ENCODE results near the gene ZPBP2. TPM values are rescaled to one million over a fixed set of nuclear protein-coding genes. Genes with fewer than 3 reads are reported as not detected.

ZPBP2 gene
- total and polyA plus RNA-seq, 2 of the 13 experiments (the other 11 are each of a cell fraction or from before 2014, with no cell fraction given): not detected

GRCh38 chr17:39828443-39828842 lies 39.6 kb upstream of the ZPBP2 start (continued):
- TF ChIP-seq, protein P1, sequence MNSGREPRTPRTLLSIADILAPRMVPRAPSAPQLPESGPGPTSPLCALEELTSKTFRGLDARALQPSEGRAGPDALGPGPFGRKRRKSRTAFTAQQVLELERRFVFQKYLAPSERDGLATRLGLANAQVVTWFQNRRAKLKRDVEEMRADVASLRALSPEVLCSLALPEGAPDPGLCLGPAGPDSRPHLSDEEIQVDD (CRISPR knock-in tag; IDR thresholded peaks at IDR 0.05; ENCODE audit: borderline replicate concordance): no peak
- no peak for TF ChIP-seq GABPB1 (CRISPR knock-in tag; IDR thresholded peaks at IDR 0.05)
- TF ChIP-seq ZNF678 (CRISPR knock-in tag; IDR thresholded peaks at IDR 0.05): no peak
- TF ChIP-seq JUND (CRISPR knock-in tag; IDR thresholded peaks at IDR 0.05): peak; percentile 75
- no peak for TF ChIP-seq LCORL (IDR thresholded peaks at IDR 0.05)
- TF ChIP-seq LCORL (CRISPR knock-in tag; IDR thresholded peaks at IDR 0.05): peak; percentile 36; the same call in 1 of the 2 replicates
- no peak for TF ChIP-seq ZNF761 (CRISPR knock-in tag; conservative IDR thresholded peaks at IDR 0.05)
- TF ChIP-seq ZNF614 (CRISPR knock-in tag; IDR thresholded peaks at IDR 0.05; ENCODE audit: borderline replicate concordance): no peak
- TF ChIP-seq, protein P2, sequence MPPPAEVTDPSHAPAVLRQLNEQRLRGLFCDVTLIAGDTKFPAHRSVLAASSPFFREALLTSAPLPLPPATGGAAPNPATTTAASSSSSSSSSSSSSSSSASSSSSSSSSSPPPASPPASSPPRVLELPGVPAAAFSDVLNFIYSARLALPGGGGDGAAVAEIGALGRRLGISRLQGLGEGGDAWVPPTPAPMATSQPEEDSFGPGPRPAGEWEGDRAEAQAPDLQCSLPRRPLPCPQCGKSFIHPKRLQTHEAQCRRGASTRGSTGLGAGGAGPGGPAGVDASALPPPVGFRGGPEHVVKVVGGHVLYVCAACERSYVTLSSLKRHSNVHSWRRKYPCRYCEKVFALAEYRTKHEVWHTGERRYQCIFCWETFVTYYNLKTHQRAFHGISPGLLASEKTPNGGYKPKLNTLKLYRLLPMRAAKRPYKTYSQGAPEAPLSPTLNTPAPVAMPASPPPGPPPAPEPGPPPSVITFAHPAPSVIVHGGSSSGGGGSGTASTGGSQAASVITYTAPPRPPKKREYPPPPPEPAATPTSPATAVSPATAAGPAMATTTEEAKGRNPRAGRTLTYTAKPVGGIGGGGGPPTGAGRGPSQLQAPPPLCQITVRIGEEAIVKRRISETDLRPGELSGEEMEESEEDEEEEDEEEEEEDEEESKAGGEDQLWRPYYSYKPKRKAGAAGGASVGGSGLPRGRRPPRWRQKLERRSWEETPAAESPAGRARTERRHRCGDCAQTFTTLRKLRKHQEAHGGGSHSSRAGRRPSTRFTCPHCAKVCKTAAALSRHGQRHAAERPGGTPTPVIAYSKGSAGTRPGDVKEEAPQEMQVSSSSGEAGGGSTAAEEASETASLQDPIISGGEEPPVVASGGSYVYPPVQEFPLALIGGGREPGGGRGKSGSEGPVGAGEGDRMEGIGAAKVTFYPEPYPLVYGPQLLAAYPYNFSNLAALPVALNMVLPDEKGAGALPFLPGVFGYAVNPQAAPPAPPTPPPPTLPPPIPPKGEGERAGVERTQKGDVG (CRISPR knock-in tag; IDR thresholded peaks at IDR 0.05; ENCODE audit: borderline replicate concordance): no peak
- peak; percentile 51; the same call in 1 of the 2 replicates for TF ChIP-seq JUNB (CRISPR knock-in tag; IDR thresholded peaks at IDR 0.05; ENCODE audit: borderline replicate concordance)
- TF ChIP-seq ZNF878 (CRISPR knock-in tag; IDR thresholded peaks at IDR 0.05): 0 out of 2 replicates have a peak, but pooled peaks have one; percentile 31
- TF ChIP-seq SMARCE1 (IDR thresholded peaks at IDR 0.05; ENCODE audit: borderline replicate concordance): no peak
- no peak for TF ChIP-seq PAF1 (CRISPR knock-in tag; IDR thresholded peaks at IDR 0.05)
- TF ChIP-seq ZNF747 (CRISPR knock-in tag; IDR thresholded peaks at IDR 0.05; ENCODE audit: borderline replicate concordance): no peak
- TF ChIP-seq TBL1XR1 (IDR thresholded peaks at IDR 0.05; ENCODE audit: borderline replicate concordance, low read length, partially characterized antibody): no peak
- TF ChIP-seq TAF1 (CRISPR knock-in tag; IDR thresholded peaks at IDR 0.05): no peak
- TF ChIP-seq POLR2A (IDR thresholded peaks at IDR 0.05; ENCODE audit: insufficient read depth in 1 of 2, low read depth in 2 of 2, low read length in 2 of 2): no peak
- TF ChIP-seq SAP130 (CRISPR knock-in tag; IDR thresholded peaks at IDR 0.05; ENCODE audit: low read depth): peak; percentile 28; the same call in 1 of the 2 replicates
- no peak for TF ChIP-seq ZFP36 (IDR thresholded peaks at IDR 0.05; ENCODE audit: borderline replicate concordance, low read depth, low read length, partially characterized antibody)
- no peak for TF ChIP-seq ZNF251 (CRISPR knock-in tag; IDR thresholded peaks at IDR 0.05)
- no peak for TF ChIP-seq IRX3 (CRISPR knock-in tag; IDR thresholded peaks at IDR 0.05; ENCODE audit: borderline replicate concordance, low read depth)
- TF ChIP-seq ZNF431 (CRISPR knock-in tag; IDR thresholded peaks at IDR 0.05; ENCODE audit: borderline replicate concordance, low read depth): no peak
- TF ChIP-seq ZNF17 (CRISPR knock-in tag; IDR thresholded peaks at IDR 0.05): no peak
- no peak; the same call in none of the 2 replicates for TF ChIP-seq RARA (CRISPR knock-in tag; IDR thresholded peaks at IDR 0.05)
- TF ChIP-seq, protein P3, sequence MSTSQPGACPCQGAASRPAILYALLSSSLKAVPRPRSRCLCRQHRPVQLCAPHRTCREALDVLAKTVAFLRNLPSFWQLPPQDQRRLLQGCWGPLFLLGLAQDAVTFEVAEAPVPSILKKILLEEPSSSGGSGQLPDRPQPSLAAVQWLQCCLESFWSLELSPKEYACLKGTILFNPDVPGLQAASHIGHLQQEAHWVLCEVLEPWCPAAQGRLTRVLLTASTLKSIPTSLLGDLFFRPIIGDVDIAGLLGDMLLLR (CRISPR knock-in tag; IDR thresholded peaks at IDR 0.05): no peak
- no peak for TF ChIP-seq SAFB2 (CRISPR knock-in tag; IDR thresholded peaks at IDR 0.05; ENCODE audit: borderline replicate concordance, low read depth)
- TF ChIP-seq, protein P4, sequence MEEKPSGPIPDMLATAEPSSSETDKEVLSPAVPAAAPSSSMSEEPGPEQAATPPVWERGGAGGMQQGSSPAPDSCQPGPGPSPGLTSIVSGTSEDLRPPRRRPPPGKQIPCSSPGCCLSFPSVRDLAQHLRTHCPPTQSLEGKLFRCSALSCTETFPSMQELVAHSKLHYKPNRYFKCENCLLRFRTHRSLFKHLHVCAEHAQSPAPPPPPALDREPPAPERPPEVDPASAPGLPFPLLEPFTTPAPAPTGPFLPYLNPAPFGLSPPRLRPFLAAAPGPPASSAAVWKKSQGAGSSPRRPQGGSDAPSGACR (CRISPR knock-in tag; IDR thresholded peaks at IDR 0.05): 0 out of 2 replicates have a peak, but pooled peaks have one; percentile 44
- TF ChIP-seq MBNL3 (CRISPR knock-in tag; conservative IDR thresholded peaks at IDR 0.05): no peak
